Smooth muscle cell (in vitro differentiated cells): ENCODE measurements around the gene STXBP6. TPM values are rescaled to one million over a fixed set of nuclear protein-coding genes. Genes with fewer than 3 reads are reported as not detected.
A peak's percentile ranks its signal among the peaks of the same experiment; 100 is the strongest.

Source experiments
- DNase-seq: peaks from one replicate; lab custom pipeline; 2025; ENCODE audit not compliant: unreplicated experiment; lab: John Stamatoyannopoulos, UW
- H2AFZ ChIP-seq: fragments of 200-600 bp; sonication (generic); 2 replicates; pipeline ENCODE4 v1.6.0; 2016; ENCODE audit warnings: antibody characterized with exemption, low read depth, mild to moderate bottlenecking
- H3F3A ChIP-seq: fragments of 200-600 bp; sonication (generic); 2 replicates; pipeline ENCODE4 v1.6.0; 2017; ENCODE audit warnings: antibody characterized with exemption, low read depth
- H3K27ac ChIP-seq: fragments of 200-600 bp; sonication (generic); 2 replicates; pipeline ENCODE4 v1.5.1; 2016; ENCODE audit warnings: low read depth, mild to moderate bottlenecking
- H3K27me3 ChIP-seq: fragments of 200-600 bp; sonication (generic); 2 replicates; pipeline ENCODE4 v1.6.1; 2016; ENCODE audit warnings: low read depth, mild to moderate bottlenecking
- H3K36me3 ChIP-seq: fragments of 200-600 bp; sonication (generic); 2 replicates; pipeline ENCODE4 v1.5.1; 2016; ENCODE audit warnings: low read depth
- H3K4me1 ChIP-seq: fragments of 200-600 bp; sonication (generic); 2 replicates; pipeline ENCODE4 v1.5.1; 2016; ENCODE audit warnings: low read depth
- H3K4me2 ChIP-seq: fragments of 200-600 bp; sonication (generic); 2 replicates; pipeline ENCODE4 v1.6.0; 2016; ENCODE audit warnings: mild to moderate bottlenecking
- H3K4me3 ChIP-seq: fragments of 200-600 bp; sonication (generic); 2 replicates; pipeline ENCODE4 v1.5.1; 2016; ENCODE audit warnings: mild to moderate bottlenecking
- H3K79me2 ChIP-seq: fragments of 200-600 bp; sonication (generic); 2 replicates; pipeline ENCODE4 v1.6.0; 2016; ENCODE audit warnings: low read depth, mild to moderate bottlenecking
- H3K9ac ChIP-seq: fragments of 200-600 bp; sonication (generic); 2 replicates; pipeline ENCODE4 v1.6.0; 2016; ENCODE audit warnings: low read depth
- H3K9me3 ChIP-seq: fragments of 200-600 bp; sonication (generic); replicated peaks from 2 replicates; pipeline ENCODE4 v1.5.1; 2016; ENCODE audit warnings: low read depth
- H4K20me1 ChIP-seq: fragments of 200-600 bp; sonication (generic); 2 replicates; pipeline ENCODE4 v1.6.0; 2016; ENCODE audit warnings: low read depth
- WGBS: methylation state at CpG from one replicate; pipeline ENCODE4 v1.1.7; 2016; ENCODE audit warnings: low lambda C conversion rate; 5-methylcytosine and 5-hydroxymethylcytosine counted together
- polyA plus RNA-seq: library from polyadenylated mRNA; unstranded; fragments of >200 nt; fragmentation: Nextera tagmentation; extraction: Ambion mirVana; gene quantifications from 2 replicates; pipeline ENCODE4 v1.2.1, GENCODE V29; 2016
- total RNA-seq: library from RNA; depleted of rRNA; stranded (reverse); fragments of >200 nt; gene quantifications from 2 replicates; pipeline ENCODE4 v1.2.3, GENCODE V29; 2014
- TF ChIP-seq, protein P1 (sequence below): fragments of 200-600 bp; sonication (generic); IDR thresholded peaks from 2 replicates; pipeline ENCODE4 v1.5.1; 2017; ENCODE audit warnings: borderline replicate concordance, mild to moderate bottlenecking, antibody characterized with exemption; ENCODE audit not compliant: insufficient read depth, poor library complexity, severe bottlenecking

STXBP6 gene
- total and polyA plus RNA-seq, 2 experiments from 2014 or later = 144 to 170 TPM

DNA sequence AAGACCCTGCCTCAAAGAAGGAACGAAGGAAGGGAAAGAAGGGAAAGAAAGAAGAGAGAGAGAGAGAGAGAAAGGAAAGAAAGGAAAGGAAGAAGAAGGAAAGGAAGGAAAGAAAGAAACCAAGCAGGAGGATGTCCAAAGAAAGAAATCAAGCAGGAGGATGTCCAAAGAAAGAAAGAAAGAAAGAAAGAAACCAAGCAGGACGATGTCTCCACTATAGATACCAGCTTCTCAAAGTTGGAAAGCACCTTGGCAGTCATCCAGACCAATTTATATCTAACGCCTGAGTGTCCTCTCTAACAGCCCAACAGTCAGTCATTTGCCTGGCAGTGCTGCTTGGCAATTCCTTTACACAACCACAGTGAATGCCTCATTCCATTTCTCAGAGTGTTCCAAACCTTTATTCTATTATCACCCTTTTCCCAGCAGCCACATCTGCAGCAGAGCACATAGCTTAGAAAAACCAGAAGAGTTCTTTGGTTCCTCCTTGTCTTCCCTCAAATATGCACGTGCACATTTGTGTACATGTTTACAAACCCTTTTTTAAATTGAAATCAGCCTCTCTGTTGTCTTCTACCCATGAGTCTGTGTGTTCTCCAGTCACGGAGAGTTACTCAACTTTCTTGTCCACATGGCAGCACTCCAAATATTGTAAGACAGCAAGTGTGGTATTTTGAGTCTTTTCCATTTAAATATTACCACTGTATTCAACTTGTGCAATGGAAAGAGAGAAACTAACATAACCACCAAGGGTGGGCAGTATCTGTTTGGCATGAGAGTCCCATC lies 138.4 kb downstream of the STXBP6 start:
- TF ChIP-seq, protein P1, sequence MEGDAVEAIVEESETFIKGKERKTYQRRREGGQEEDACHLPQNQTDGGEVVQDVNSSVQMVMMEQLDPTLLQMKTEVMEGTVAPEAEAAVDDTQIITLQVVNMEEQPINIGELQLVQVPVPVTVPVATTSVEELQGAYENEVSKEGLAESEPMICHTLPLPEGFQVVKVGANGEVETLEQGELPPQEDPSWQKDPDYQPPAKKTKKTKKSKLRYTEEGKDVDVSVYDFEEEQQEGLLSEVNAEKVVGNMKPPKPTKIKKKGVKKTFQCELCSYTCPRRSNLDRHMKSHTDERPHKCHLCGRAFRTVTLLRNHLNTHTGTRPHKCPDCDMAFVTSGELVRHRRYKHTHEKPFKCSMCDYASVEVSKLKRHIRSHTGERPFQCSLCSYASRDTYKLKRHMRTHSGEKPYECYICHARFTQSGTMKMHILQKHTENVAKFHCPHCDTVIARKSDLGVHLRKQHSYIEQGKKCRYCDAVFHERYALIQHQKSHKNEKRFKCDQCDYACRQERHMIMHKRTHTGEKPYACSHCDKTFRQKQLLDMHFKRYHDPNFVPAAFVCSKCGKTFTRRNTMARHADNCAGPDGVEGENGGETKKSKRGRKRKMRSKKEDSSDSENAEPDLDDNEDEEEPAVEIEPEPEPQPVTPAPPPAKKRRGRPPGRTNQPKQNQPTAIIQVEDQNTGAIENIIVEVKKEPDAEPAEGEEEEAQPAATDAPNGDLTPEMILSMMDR = no peak
- Histone ChIP-seq H4K20me1 (peaks cover 93% of the 10 kb centered on the region), H3K9me3 (no peaks in the 10 kb centered on the region), H2AFZ (no peak overlapping the region), H3K9ac (no peak overlapping the region), H3K4me1 (peaks cover 13% of the 10 kb centered on the region), H3K27ac (peak overlapping the region; percentile 61), H3K4me3 (no peak overlapping the region), H3K36me3 (no peaks in the 10 kb centered on the region), H3K27me3 (no peaks in the 10 kb centered on the region), H3F3A (peaks cover 18% of the 10 kb centered on the region), H3K4me2 (peak overlapping the region; percentile 60), H3K79me2 (peaks cover 63% of the 10 kb centered on the region)
- DNase-seq = no peak
- 41% methylated on average over 5 of the region's 5 CpGs for WGBS

DNA sequence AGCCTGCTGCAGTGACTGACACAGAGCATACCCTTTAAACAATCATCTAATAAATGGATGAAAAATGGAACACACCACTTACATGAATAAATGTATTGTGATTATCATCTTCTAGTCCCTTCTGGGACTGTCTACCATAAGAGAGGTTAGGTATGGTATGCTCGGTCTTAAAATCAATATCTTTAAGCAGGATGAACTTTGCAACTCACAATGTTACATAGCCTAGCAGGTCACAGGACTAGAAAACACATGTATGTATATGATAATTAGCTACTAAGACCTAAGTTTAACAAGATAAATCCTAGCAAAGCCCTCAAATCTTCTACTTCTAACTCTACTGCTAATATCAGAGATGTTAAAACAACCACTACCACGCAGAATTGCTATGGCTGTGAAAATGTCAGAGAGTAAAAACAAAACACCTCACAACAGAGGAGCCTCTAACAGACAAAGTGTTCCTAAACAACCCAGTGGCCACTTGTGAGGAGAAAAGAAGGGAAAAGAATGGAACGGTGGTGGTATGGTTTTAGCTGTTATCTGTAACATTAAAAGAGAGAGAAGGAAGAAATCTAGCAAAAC lies 139.4 kb downstream of the STXBP6 start:
- H3K4me2 ChIP-seq = peak overlapping the region; percentile 60
- no peak overlapping the region for H3K4me3 ChIP-seq
- no peaks in the 10 kb centered on the region for H3K36me3 ChIP-seq
- peak overlapping the region; percentile 61 for H3K27ac ChIP-seq
- TF ChIP-seq, protein P1 = no peak
- peaks cover 13% of the 10 kb centered on the region for H3K4me1 ChIP-seq
- no peak for DNase-seq
- no peaks in the 10 kb centered on the region for H3K9me3 ChIP-seq
- 69% methylated on average over 3 of the region's 3 CpGs for WGBS
- H2AFZ ChIP-seq = no peak overlapping the region
- peaks cover 13% of the 10 kb centered on the region for H3F3A ChIP-seq
- H4K20me1 ChIP-seq = peaks cover 91% of the 10 kb centered on the region
- H3K79me2 ChIP-seq = peaks cover 63% of the 10 kb centered on the region
- no peaks in the 10 kb centered on the region for H3K27me3 ChIP-seq
- no peak overlapping the region for H3K9ac ChIP-seq

DNA sequence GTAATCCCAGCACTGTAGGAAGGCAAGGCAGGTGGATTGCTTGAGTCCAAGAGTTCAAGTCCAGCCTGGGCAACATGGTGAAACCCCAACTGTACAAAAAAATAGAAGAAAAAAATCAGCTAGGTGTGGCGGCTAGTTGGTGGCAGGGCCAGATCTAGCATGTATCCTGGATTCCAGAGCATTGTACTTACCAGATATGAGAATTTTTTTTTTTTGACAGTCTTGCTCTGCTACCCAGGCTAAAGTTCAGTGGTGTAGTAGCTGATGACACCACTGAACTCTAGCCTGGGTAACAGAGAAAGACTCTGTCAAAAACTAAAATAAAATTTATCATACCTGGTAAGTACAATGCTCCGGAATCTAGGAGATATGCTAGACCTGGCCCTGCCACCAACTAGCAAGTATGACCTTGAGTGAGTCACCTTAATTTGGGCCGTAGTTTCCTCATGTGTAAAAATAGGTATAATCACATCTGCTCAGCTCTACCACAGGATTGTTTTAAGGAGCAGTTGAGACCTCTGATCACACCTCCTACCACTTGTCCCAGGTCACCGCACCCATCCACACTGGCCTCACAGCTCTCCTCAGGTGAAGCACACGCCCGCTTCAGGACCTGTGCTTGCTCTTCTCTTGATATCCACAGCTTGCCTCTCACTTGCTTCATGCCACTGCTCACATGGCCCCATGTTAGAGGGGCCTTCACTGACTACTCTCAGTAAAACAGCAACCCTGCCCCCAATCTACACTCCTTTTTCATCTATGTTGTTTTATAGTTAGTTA lies 140.2 kb downstream of the STXBP6 start:
- no peak overlapping the region for H3K4me2 ChIP-seq
- DNase-seq = no peak
- H3K79me2 ChIP-seq = peaks cover 64% of the 10 kb centered on the region
- H3K4me3 ChIP-seq = no peak overlapping the region
- H3K9ac ChIP-seq = no peak overlapping the region
- no peaks in the 10 kb centered on the region for H3K36me3 ChIP-seq
- H3F3A ChIP-seq = peaks cover 13% of the 10 kb centered on the region
- H3K4me1 ChIP-seq = peaks cover 13% of the 10 kb centered on the region
- TF ChIP-seq, protein P1 = no peak
- 91% methylated on average over 6 of the region's 6 CpGs for WGBS
- no peaks in the 10 kb centered on the region for H3K27me3 ChIP-seq
- H2AFZ ChIP-seq = no peak overlapping the region
- H4K20me1 ChIP-seq = peaks cover 91% of the 10 kb centered on the region
- H3K27ac ChIP-seq = peak overlapping the region; percentile 51
- H3K9me3 ChIP-seq = no peaks in the 10 kb centered on the region
